Activated naive CD8-positive, alpha-beta T cell treated with anti-CD3 and anti-CD28 coated beads, Interleukin-2, amount 10 ng/mL, durations not matched to agents 7 days and 5 days (primary cell): ENCODE data around the gene MRPL45. TPM values are rescaled to one million over a fixed set of nuclear protein-coding genes. Genes with fewer than 3 reads are reported as not detected.
"Not testable (repeated sequence)": the region's sequence is repeated elsewhere in the genome, so short reads cannot be mapped to it uniquely, and the experiment has no call there.

Source experiments
- ATAC-seq: fragments of 150-1000 bp; cut with Tn5 transposase; one replicate; pipeline ENCODE4 v1.10.0; 2021; ENCODE audit warnings: low read depth, moderate library complexity
- POLR2A ChIA-PET: fragments of 350-600 bp; sonication (Branson Sonifier 250); formaldehyde crosslinking; loops from one replicate; lab custom pipeline; 2021; ENCODE audit warnings: antibody characterized with exemption; lab: Charles Lee
- DNase-seq: peaks from one replicate; pipeline ENCODE4 v3.0.0; 2021
- H3K27ac Mint-ChIP-seq: one replicate; pipeline ENCODE4 v1.8.0; 2022; ENCODE audit warnings: mild to moderate bottlenecking, mixed read lengths
- H3K27me3 Mint-ChIP-seq: one replicate; pipeline ENCODE4 v1.8.0; 2022; ENCODE audit warnings: mild to moderate bottlenecking, moderate library complexity, mixed read lengths
- H3K36me3 Mint-ChIP-seq: one replicate; pipeline ENCODE4 v1.8.0; 2021; ENCODE audit warnings: mild to moderate bottlenecking, mixed read lengths
- H3K4me1 Mint-ChIP-seq: one replicate; pipeline ENCODE4 v1.8.0; 2021; ENCODE audit warnings: mixed read lengths
- H3K4me3 Mint-ChIP-seq: one replicate; pipeline ENCODE4 v1.8.0; 2022; ENCODE audit warnings: mild to moderate bottlenecking, moderate library complexity, mixed read lengths
- H3K9me3 Mint-ChIP-seq: one replicate; pipeline ENCODE4 v1.8.0; 2021; ENCODE audit warnings: mixed read lengths
- total RNA-seq, 2 experiments: library from RNA; stranded (reverse); gene quantifications; one replicate each; pipeline ENCODE4 v1.2.3, GENCODE V29; 2021

Gene MRPL45
- total RNA-seq, 2 experiments from 2014 or later = 21.4 to 22.3 TPM

GRCh38 chr17:38295602-38296365 lies 1.2 kb upstream of the MRPL45 start:
- ATAC-seq, DNase-seq, H3K9me3 Mint-ChIP-seq, POLR2A ChIA-PET, H3K27me3 Mint-ChIP-seq, H3K36me3 Mint-ChIP-seq, H3K4me1 Mint-ChIP-seq: not testable (repeated sequence)
- peak overlapping the region; percentile 94 for H3K27ac Mint-ChIP-seq
- peak overlapping the region; percentile 92 for H3K4me3 Mint-ChIP-seq

GRCh38 chr17:38315497-38315896 lies 18.5 kb downstream of the MRPL45 start:
- ATAC-seq (no peak), DNase-seq (no peak)
- Mint-ChIP-seq H3K4me1 (no peaks in the 10 kb centered on the region), H3K4me3 (no peak overlapping the region), H3K27ac (no peak overlapping the region), H3K36me3 (peaks cover 16% of the 10 kb centered on the region), H3K27me3 (no peaks in the 10 kb centered on the region), H3K9me3 (no peaks in the 10 kb centered on the region)
- POLR2A ChIA-PET = no interaction called here

- Mint-ChIP-seq H3K27me3 (no peaks in the 10 kb centered on the region), H3K9me3 (no peaks in the 10 kb centered on the region), H3K36me3 (peaks cover 18% of the 10 kb centered on the region), H3K4me3 (no peak overlapping the region), H3K4me1 (no peaks in the 10 kb centered on the region), H3K27ac (no peak overlapping the region)
- no peak for ATAC-seq
- DNase-seq = no peak
- POLR2A ChIA-PET = no interaction called here
Observed at GRCh38 chr17:38317081-38317480, 20.1 kb downstream of the MRPL45 start.

- Mint-ChIP-seq H3K36me3 (peaks cover 15% of the 10 kb centered on the region), H3K4me3 (no peak overlapping the region), H3K9me3 (no peaks in the 10 kb centered on the region), H3K27ac (no peak overlapping the region), H3K4me1 (peaks cover 1% of the 10 kb centered on the region), H3K27me3 (no peaks in the 10 kb centered on the region)
- POLR2A ChIA-PET = no interaction called here
- no peak for ATAC-seq
- DNase-seq = no peak
Observed at GRCh38 chr17:38320482-38320881, 23.5 kb downstream of the MRPL45 start.

- H3K4me3 Mint-ChIP-seq = no peak overlapping the region
- peak; percentile 75 for ATAC-seq
- POLR2A ChIA-PET = interaction anchor here (0.9 kb wide), 1 partner anchor 27 kb away, joined by 4 read pairs; no protein-coding TSS in a partner anchor
- DNase-seq = peak; percentile 76
- no peaks in the 10 kb centered on the region for H3K9me3 Mint-ChIP-seq
- H3K4me1 Mint-ChIP-seq = peaks cover 7% of the 10 kb centered on the region
- peaks cover 4% of the 10 kb centered on the region for H3K36me3 Mint-ChIP-seq
- H3K27me3 Mint-ChIP-seq = no peaks in the 10 kb centered on the region
- no peak overlapping the region for H3K27ac Mint-ChIP-seq
Observed at GRCh38 chr17:38322156-38322779, 25.3 kb downstream of the MRPL45 start.

GRCh38 chr17:38322897-38323296 lies 25.9 kb downstream of the MRPL45 start:
- H3K4me3 Mint-ChIP-seq = no peak overlapping the region
- no peaks in the 10 kb centered on the region for H3K27me3 Mint-ChIP-seq
- ATAC-seq (no peak), DNase-seq (no peak)
- peaks cover 4% of the 10 kb centered on the region for H3K36me3 Mint-ChIP-seq
- H3K9me3 Mint-ChIP-seq = no peaks in the 10 kb centered on the region
- H3K4me1 Mint-ChIP-seq = peaks cover 7% of the 10 kb centered on the region
- POLR2A ChIA-PET = no interaction called here
- H3K27ac Mint-ChIP-seq = no peak overlapping the region

GRCh38 chr17:38324141-38324697 lies 27.3 kb downstream of the MRPL45 start:
- no peak for DNase-seq
- POLR2A ChIA-PET = no interaction called here
- peaks cover 7% of the 10 kb centered on the region for H3K4me1 Mint-ChIP-seq
- no peak overlapping the region for H3K4me3 Mint-ChIP-seq
- no peak overlapping the region for H3K27ac Mint-ChIP-seq
- H3K27me3 Mint-ChIP-seq = no peaks in the 10 kb centered on the region
- H3K36me3 Mint-ChIP-seq = peaks cover 4% of the 10 kb centered on the region
- ATAC-seq = no peak
- no peaks in the 10 kb centered on the region for H3K9me3 Mint-ChIP-seq

GRCh38 chr17:38324772-38325171 lies 27.8 kb downstream of the MRPL45 start:
- Mint-ChIP-seq H3K36me3 (peaks cover 4% of the 10 kb centered on the region), H3K27ac (no peak overlapping the region), H3K4me3 (no peak overlapping the region), H3K4me1 (peaks cover 7% of the 10 kb centered on the region), H3K27me3 (no peaks in the 10 kb centered on the region), H3K9me3 (no peaks in the 10 kb centered on the region)
- DNase-seq (no peak), ATAC-seq (no peak)
- POLR2A ChIA-PET = no interaction called here

GRCh38 chr17:38325221-38325851 lies 28.4 kb downstream of the MRPL45 start:
- H3K27ac Mint-ChIP-seq = peak overlapping the region; percentile 49
- peaks cover 2% of the 10 kb centered on the region for H3K36me3 Mint-ChIP-seq
- no peak for ATAC-seq
- H3K27me3 Mint-ChIP-seq = no peaks in the 10 kb centered on the region
- DNase-seq = no peak
- H3K9me3 Mint-ChIP-seq = no peaks in the 10 kb centered on the region
- no peak overlapping the region for H3K4me3 Mint-ChIP-seq
- peaks cover 7% of the 10 kb centered on the region for H3K4me1 Mint-ChIP-seq
- POLR2A ChIA-PET = no interaction called here

GRCh38 chr17:38326996-38327792 lies 30.2 kb downstream of the MRPL45 start:
- no peaks in the 10 kb centered on the region for H3K36me3 Mint-ChIP-seq
- H3K27me3 Mint-ChIP-seq = no peaks in the 10 kb centered on the region
- H3K4me1 Mint-ChIP-seq = peaks cover 7% of the 10 kb centered on the region
- ATAC-seq (peak; percentile 44), DNase-seq (no peak)
- peak overlapping the region; percentile 31 for H3K27ac Mint-ChIP-seq
- POLR2A ChIA-PET = no interaction called here
- no peak overlapping the region for H3K4me3 Mint-ChIP-seq
- no peaks in the 10 kb centered on the region for H3K9me3 Mint-ChIP-seq

GRCh38 chr17:38327936-38328335 lies 31.0 kb downstream of the MRPL45 start:
- Mint-ChIP-seq H3K9me3 (no peaks in the 10 kb centered on the region), H3K36me3 (no peaks in the 10 kb centered on the region), H3K4me3 (no peak overlapping the region), H3K4me1 (peaks cover 7% of the 10 kb centered on the region), H3K27ac (no peak overlapping the region), H3K27me3 (no peaks in the 10 kb centered on the region)
- ATAC-seq = no peak
- no peak for DNase-seq
- POLR2A ChIA-PET = no interaction called here

- ATAC-seq (no peak), DNase-seq (no peak)
- no peak overlapping the region for H3K4me3 Mint-ChIP-seq
- H3K4me1 Mint-ChIP-seq = peaks cover 7% of the 10 kb centered on the region
- no peaks in the 10 kb centered on the region for H3K36me3 Mint-ChIP-seq
- H3K27ac Mint-ChIP-seq = no peak overlapping the region
- no peaks in the 10 kb centered on the region for H3K27me3 Mint-ChIP-seq
- POLR2A ChIA-PET = interaction anchor here (0.5 kb wide), 1 partner anchor 37 kb away, joined by 3 read pairs; no protein-coding TSS in a partner anchor
- no peaks in the 10 kb centered on the region for H3K9me3 Mint-ChIP-seq
Observed at GRCh38 chr17:38328620-38329019, 31.7 kb downstream of the MRPL45 start.

- Mint-ChIP-seq H3K4me3 (no peak overlapping the region), H3K27ac (no peak overlapping the region), H3K36me3 (no peaks in the 10 kb centered on the region), H3K27me3 (no peaks in the 10 kb centered on the region), H3K4me1 (peaks cover 7% of the 10 kb centered on the region), H3K9me3 (no peaks in the 10 kb centered on the region)
- DNase-seq (no peak), ATAC-seq (no peak)
- POLR2A ChIA-PET = interaction anchor here (0.7 kb wide), 1 partner anchor 76 kb away, joined by 3 read pairs; no protein-coding TSS in a partner anchor
Observed at GRCh38 chr17:38329284-38329683, 32.3 kb downstream of the MRPL45 start.
